NOMO-1 treated with dmso at 0.1 percent for 144 hours (cell line): ENCODE results near the gene IL17RD.

Source experiments
- DNase-seq: peaks from one replicate; lab custom pipeline; 2025; ENCODE audit not compliant: unreplicated experiment; lab: John Stamatoyannopoulos, UW

The IL17RD gene

DNA sequence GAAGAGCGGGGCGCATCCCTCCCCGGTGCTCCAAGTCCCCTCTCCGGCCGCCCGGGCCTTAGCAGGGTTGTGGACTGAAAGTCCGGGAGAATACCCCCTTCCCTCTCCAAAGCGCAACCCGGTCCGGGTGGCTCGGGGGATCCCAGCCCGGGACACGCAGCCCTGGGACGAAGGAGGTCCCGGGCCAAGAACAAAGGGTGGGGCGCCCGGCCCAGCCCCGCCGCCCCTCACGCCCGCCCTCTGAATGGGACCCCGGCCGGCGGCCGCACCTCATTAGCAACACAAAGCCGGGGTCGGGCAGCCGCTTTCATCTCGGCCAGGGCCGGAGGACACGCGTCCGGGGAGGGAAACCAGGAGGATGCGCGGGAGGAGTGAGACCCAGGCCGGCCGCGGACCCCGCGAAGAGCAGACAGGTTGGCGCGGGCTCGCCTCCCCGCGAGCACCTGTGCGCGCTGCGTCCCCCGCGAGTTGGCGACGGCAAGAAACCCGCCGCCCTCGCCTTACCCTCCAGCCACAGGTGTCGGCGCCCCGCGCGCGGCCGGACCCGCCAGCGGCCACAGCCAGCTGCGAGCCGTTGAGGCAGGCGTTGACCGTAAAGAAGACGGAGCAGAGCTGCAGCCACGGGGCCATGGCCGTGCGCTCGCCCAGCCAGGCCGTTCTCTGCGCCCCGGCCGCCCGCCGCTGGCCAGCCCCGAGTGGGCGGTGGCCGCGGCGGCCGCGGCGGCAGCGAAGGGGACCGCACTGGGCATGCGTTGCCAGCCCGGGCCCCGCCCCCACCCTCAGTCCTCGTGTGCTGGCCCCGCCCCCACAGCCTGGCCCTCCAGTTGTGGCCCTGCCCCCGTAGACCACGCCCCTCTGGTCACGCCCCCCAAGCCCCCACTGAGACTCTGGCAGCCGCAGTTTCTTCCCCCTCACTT is at the start of gene IL17RD:
TSS of gene IL17RD (minus strand) at position 697 of the 917 bp plus-strand sequence. CDS start at position 630, 67 bp downstream.
- no peak for DNase-seq

DNA sequence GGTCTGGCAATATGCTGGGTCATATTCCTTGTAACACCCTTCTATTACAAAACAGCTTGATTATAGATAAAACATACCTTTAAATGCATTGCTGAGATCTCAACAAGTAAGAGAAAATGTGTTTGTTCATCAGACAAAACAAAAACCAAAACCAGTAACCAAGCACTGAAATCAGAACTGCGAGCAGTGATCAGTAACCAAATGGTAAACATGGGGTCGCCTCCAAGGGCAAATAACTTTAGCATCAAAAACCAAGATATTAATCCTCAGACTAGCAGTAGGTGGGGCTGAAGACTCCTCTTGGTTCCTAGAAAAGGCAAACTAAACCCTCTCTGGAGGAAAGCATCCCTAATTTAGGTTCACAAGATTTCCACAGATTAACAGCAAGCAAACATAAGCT is 41.3 kb upstream of the IL17RD start:
- DNase-seq: no peak

DNA sequence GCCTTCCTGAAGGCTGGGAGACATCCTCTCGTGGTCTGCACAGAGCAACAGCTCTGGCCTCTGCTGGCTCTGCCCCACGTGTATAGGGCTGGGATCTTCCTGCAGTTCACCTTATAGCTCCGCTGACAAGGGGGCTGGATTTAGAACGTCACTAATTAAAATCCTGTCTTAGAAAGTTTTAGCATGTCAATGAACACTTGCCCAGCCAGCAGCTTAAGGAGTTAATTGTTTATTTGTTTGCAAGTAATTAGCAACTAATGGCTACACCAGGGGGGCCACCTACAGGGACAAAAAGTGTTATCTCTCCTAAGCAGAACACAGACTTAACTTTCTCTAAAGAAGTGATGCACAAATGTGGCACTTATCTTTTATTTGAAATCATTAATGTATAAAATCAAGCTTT is 34.7 kb upstream of the IL17RD start, which contains the start of gene HESX1:
TSS of gene HESX1 (minus strand) at position 84 of the 403 bp plus-strand sequence. CDS start at position 24, 60 bp downstream.
- DNase-seq: no peak

DNA sequence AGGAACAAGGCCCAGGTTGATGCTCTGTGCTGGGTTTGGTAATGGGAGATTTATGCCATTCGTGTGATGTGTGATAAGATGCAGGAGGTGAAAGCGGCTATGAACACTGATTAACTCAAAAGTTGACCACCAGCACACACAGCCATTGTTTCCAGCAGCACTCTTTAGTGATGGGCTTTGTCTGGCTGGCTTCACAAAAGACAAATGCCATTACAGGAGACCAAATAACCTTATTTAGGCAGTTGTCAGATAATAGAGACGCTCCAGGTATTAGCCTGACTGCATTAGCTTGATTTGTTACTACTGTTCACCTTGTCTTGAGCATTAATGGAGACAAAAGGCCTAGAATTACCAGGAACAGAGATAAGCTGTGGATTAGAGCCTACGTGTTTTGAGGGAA is 29.5 kb upstream of the IL17RD start:
- DNase-seq: no peak

DNA sequence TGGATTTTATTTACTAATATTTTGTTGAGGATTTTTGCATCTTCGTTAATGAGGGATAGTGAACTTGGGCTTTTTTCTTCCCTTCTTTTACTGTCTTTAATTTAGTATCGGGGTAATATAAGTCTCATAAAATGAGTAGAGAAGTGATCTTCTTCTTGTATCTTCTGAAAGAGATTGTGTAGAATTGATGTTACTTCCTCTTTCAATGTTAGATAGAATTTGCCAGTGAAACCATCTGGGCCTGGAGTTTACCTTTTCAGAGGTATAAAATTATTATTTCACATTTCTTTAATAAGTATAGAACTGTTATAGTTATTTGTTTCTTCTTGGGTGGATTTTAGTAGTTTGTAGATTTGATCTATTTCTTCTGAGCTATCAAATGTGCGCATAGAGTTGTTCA is 26.9 kb upstream of the IL17RD start:
- DNase-seq: no peak

DNA sequence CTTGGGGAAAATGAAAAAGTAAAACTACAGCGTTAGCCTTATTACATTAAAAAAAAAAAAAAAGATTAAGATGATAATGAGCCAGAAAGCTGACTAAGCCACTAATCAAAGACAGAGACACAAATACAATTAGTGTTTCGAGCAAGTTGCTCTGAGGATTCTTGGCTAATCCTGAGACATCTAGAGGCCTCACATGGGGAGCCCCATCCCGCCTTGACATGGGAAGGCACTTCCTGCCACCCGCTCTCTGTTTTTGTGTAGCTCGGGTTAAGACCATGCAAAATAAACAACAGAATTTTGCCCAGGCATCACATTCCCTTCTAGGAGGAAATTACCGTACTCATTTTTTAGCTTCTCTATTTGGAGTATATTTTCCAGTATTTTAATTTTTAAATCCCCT is 19.4 kb upstream of the IL17RD start:
- DNase-seq: no peak

DNA sequence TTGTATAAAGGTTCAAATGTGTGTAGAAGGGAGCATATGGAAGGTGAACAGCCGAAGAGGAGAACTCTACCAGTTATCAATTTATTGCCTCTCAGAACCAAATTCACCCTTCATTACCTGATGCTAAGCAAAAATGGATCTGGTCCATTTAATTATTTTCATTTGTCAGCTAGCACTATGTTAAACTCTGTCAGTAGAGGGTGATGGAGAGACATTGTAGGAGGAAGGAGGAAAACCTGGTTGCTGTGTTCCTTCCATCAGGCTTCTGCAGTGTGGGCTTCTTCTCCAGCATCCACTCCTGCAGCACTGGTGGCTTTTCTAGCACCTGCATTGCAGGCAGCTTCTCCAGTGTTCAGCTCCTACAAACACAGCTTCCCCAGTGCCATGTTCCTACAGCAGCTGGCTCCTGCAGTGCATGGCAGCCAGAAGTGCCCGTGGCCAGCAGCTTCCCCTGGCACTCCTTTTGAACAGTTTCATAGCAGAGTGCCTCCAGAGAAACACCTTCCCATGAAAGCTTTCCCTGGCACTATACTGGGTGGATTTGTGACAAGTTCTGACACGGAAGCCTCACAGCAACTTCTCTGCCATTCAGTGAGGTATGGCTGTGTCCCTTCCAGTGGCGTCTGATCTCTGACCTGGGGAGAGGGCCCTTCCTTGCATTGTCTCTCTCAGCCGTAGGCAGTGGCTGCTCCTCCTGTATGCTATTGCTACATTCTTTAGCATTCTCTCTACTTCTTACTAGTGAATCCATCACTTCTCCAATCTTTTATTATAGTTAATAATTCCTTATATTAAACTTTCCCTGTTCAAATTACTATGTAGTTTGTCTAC is 14.6 kb upstream of the IL17RD start:
- peak; percentile 38 for DNase-seq

DNA sequence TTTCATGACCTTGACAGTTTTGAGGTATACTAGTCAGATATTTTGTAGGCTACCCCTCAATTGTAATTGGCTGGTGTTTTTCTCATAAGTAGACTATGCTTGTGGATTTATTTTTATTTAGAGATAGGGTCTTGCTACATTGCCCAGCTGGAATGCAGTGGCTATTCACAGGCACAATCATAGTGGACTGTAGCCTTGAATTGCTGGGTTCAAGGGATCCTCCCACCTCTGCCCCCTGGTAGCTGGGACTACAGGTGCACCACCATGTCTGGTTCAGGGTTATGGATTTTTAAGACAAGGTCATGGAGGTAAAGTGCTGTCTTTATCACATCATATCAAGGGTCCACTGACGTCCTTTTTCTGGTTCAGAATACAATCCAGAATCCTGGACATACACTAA is 10.9 kb upstream of the IL17RD start:
- no peak for DNase-seq

DNA sequence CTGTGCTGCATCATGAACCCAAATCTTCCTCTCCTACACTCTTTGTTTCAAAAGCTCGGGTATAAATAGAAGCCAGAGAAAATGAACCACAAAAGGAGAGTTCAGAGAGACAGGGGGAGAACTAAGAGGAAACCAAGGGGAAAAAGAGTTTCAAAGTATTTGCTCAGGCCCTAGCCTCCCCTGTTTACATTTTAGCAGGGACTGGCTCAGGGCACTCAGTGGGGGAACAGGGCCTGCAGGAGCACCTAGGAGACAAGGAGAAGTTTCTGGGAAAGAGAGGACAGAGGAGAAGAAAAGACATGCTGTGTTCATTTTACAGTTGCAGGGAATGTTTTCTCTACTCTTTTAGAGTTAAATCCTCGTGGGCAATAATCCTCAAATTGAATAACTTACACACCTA is 8.5 kb upstream of the IL17RD start:
- no peak for DNase-seq

DNA sequence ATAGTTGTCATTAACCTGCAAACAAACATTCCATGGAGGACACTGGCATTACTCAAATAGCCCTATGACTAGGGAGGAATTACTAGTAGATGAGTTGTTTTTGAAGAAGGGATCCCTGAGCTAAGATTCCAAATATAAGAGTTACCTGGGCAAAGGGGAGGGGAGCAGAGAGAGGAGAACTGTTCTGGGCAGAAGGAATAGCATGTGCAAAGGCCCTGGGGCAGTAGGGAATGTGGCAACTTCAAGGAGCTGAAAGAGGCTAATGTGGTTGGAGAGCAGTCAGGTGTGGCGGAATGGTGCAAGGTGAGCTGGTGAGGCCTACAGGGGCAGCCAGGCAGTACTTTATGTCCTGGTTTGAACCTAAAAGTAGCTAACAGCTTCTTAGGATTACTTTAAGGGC is 5.8 kb upstream of the IL17RD start:
- no peak for DNase-seq

DNA sequence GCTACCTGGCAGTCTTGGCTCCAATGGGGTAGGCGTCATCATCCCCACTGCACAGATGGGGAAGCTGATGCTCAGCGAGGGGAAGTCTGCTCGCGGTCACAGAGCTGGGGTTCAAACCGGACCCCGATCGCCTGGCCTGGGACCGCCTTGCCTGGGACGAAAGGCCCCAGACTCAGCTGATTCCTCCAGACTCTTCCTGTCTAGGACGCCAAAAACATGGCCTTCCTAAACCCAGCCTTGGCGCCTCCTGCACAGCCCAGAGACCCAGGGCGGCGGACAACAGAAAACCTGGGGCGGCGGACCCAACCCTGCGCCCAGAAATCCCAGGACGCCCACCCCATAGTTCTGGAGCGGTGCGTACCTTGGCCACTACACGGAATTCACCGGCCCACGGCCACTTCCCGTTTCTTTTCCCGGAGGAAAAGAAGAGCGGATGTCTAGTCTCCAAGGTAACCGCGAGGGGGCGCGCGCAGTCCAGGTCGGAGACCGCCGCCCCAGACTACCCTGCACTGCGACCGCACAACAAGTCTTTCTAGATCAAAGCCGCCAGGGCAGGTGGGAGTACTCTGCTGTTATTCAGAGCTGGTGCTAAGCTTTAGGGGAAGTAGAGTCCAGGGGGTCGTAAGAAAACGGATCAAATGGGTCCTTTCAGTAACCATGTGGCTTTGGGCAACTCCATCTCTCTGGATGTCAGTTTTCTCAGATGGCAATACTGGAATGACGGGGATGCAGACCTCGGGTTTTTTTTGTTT is 4.9 kb upstream of the IL17RD start:
- DNase-seq: no peak

DNA sequence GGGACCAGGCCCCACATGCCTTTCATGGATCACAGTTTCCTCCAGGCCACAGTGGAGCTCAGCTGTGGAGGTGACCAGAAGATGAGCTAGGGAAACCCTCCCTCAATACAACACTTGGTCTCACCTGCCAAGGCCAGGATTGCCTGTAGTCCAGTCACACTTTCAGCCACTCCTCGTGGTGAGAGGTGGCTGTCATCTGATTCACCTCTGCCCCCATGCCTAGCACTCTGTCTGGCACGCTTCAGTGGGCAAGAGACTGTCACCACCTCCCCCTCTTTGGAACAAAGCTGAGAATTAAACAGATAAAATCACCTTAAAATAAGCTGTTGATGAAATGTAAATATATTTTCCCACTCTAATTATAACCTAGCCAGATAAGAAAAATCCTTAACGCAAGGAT is 4.0 kb upstream of the IL17RD start:
- no peak for DNase-seq

DNA sequence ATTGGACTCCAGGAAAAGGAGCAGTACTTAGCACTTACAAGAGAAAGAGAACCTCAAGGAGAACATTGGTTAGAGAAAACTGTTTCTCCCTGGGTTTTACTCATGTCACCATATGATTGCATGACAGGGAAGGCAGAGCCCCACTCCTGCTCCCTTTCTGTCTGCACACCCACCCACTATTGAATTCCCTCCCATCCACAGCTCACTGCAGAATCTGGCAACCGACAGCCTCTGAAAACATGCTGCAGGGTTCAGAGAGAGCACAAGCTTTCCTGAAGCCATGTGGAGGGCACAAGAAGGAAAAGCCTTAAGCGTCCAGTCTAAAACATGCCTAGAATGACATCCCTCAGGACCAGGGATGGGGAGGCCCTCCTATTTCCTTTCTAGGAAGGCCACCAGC is 3.0 kb upstream of the IL17RD start:
- no peak for DNase-seq

DNA sequence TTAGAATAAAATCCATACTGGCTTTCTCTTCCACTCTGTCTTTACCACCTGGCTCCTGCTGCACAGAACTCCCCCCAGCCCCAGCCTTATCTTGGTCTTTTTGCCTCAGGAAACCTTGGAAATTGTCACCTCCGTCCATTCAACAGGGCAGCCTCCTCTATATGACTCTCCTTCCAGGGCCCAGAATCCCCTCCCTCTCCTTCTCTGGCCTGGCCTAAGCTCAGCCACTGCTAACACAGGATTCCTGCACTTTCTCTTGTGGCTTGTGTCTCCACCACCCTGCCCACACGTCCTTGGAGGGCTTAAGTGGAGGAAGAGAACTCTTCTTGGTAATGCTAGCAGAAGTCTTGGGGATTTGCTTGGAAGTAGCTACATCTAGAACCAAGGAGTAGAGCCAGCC is 1.5 kb upstream of the IL17RD start:
- no peak for DNase-seq

DNA sequence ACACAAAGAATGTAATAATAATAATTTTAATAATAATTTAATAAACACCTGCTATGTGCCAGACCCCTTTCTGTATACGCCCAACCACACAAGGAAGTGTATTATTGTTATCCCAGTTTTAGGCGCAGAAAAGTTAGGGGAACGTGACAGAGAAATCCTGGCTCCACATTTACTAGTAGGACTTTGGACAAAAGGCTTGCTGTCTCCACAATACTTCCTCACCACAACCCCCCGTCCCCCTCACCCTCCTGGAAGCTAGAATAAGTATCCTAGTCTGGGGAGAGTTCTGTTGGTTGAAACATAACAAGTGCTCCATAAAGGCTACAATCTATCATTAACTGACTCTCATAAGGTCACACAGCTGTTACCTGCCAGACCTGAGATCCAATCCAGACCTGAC is 488 bp upstream of the IL17RD start:
- no peak for DNase-seq

DNA sequence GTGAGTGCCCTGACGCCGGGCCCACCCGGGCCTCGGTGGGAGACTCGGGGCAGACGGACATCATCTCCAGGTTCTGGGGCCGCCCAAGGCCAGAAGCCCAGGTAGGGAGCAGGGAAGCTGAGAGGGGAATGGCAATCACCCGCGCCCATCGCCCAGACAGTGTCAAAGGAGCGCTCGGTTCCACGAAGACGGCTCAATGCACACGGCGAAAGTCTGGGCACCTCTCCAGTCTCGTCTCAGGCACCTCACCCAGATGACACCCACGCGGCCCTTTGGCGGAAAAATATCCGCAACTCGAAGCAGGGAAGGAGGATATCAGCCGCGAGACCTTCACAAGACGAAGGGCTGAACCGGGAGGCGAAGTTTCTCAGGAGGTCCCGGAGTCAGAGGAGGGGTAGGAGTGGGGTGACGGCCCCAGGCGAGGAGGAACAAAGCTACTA is 916 bp downstream of the IL17RD start:
- DNase-seq: no peak

DNA sequence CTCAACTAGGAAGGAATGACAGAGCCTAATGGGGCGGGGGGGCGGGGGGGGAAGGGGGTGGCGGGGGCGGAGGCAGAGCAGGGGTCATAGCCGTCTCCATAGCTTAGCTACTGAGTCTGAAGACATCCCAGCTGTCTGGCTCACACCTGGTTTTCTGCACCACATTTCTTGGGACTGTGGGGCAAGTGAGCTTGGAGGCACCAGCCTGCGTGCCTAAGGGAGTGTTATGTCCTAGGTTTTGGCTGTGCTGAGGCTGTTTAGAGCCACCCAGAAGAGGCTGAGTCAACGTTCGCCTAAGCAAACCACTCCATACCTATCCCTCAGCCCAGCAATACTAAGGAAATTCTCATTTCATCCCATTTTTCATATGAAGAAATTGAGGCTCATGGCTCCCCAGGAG is 1.4 kb downstream of the IL17RD start:
- no peak for DNase-seq

DNA sequence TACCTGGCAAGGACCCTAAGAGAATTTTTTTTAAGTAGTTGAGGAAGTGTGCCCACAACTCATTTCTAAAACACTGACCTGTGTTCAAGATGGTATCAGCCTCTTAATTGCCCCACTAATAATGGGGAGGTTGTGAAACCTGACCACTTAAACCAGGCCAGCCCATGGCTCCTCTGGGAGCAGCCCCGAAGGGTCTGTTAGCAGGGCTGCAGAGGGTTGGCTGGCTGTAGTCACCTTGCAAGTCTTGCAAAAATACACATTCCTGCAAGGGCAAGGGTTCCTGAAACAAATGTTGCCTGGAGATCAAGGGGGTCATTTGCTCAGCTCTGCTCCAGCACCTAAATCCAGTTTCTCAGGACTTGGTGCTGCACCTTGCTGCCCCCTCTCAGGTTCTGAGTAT is 3.2 kb downstream of the IL17RD start:
- DNase-seq: no peak

DNA sequence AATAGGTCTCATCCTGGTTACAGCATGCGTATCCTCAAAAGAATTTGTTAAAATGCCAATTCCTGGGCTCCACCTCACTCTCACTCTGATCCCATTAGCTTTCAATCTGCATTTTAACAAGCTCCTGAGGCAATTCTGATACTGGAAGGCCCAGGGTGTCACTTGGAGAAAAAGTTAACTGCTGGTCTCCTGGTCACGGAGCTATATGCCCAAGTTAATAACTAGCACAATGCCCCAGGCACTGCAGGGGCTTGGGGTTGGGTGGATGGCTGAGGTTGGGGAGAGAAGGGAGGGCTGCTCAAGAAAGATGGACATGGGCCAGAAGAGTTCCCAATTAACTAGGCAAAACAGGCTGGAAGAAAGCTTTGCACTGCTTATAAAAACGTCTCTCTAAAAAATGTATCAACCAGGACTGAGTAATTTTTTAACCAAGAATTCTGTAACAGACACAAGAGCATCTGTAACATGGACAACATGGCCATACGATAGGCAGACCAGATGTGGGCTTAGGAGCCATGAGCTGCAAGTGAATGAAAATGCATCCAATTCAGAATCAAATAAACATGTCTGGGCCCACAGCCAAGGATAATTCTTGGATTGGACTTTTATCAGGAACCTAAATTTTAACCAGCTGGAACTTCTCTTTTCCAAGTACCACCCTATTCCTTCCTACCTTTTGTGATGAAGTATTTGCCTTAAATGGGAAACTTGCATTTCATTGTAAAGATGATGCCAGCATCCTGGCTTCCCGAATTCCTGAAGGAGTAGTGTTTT is 4.2 kb downstream of the IL17RD start:
- DNase-seq: no peak

DNA sequence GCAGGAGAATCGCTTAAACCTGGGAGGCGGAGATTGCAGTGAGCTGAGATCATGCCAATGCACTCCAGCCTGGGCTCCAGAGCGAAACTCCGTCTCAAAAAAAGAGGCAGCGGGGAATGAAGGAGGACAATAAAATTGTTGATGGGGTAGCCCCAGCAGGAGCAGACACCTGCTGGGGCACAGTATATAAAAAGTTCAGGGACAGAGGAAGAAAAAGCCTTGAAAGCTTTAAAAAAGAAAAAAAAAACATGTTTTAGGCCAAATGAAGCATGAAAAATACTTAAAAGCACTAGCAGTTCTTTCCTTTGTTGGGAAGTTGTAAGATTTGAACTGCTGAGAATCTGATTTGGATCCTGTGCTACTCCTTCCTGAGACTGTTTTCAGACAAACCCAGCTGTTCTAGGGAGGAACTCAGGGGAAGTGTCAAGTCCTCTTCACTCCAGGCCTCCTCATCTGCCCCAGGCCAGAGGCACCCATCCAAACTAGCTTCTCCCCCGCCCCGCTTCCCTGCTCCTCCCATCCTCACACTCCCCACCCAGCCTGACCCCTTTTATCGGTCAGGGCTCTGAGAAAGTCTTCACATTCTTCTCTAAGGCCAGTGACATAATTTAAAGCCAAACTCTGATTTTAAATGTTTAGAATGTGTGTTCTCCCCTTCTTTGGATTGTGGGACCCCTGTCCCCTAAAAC is 4.9 kb downstream of the IL17RD start:
- DNase-seq: no peak
